T-helper 17 cell (primary cell): ENCODE measurements around the gene ARID4B. TPM values are rescaled to one million over a fixed set of nuclear protein-coding genes. Genes with fewer than 3 reads are reported as not detected.

Experiments
- ATAC-seq: fragments of 150-1000 bp; cut with Tn5 transposase; 2 replicates; pipeline ENCODE4 v1.10.0; 2021; ENCODE audit warnings: mild to moderate bottlenecking, moderate library complexity
- DNase-seq, 3 donors: peaks; one replicate each; pipeline versions ENCODE4 v3.0.0 to v3.0.0-alpha.2; 2020 to 2021
- H3K9me3 ChIP-seq: one replicate; pipeline ENCODE4 v1.7.0; 2013; ENCODE audit warnings: low read length, mild to moderate bottlenecking; ENCODE audit not compliant: control insufficient read depth, poor library complexity, severe bottlenecking
- H3K27ac Mint-ChIP-seq: one replicate; pipeline ENCODE4 v1.8.0; 2022; ENCODE audit warnings: mild to moderate bottlenecking, moderate library complexity, mixed read lengths
- H3K27me3 Mint-ChIP-seq: one replicate; pipeline ENCODE4 v1.8.0; 2022; ENCODE audit warnings: mixed read lengths
- H3K36me3 Mint-ChIP-seq: one replicate; pipeline ENCODE4 v1.8.0; 2022; ENCODE audit warnings: low read depth, mixed read lengths
- H3K4me1 Mint-ChIP-seq: one replicate; pipeline ENCODE4 v1.8.0; 2022; ENCODE audit warnings: mild to moderate bottlenecking, mixed read lengths
- H3K4me3 Mint-ChIP-seq: one replicate; pipeline ENCODE4 v1.8.0; 2022; ENCODE audit warnings: mild to moderate bottlenecking, moderate library complexity, mixed read lengths
- total RNA-seq, 4 donors: library from RNA in 2 of 4; stranded (reverse) in 2 of 4; gene quantifications; one replicate each; pipeline ENCODE4 v1.2.3 and lab custom pipeline; 2022 to 2026

The ARID4B gene
- total RNA-seq, 2 donors from 2014 or later = 163 to 182 TPM

- no peak for DNase-seq
- H3K9me3 ChIP-seq = no peaks in the 10 kb centered on the region
- Mint-ChIP-seq H3K4me1 (peaks cover 18% of the 10 kb centered on the region), H3K27ac (no peak overlapping the region), H3K36me3 (peaks cover 9% of the 10 kb centered on the region), H3K27me3 (no peaks in the 10 kb centered on the region), H3K4me3 (no peak overlapping the region)
- ATAC-seq = no peak
These were observed 15.7 kb upstream of the ARID4B start for GRCh38 chr1:235343726-235344125.

GRCh38 chr1:235342471-235342870 is 14.5 kb upstream of the ARID4B start:
- peaks cover 9% of the 10 kb centered on the region for H3K36me3 Mint-ChIP-seq

GRCh38 chr1:235342039-235342438 is 14.1 kb upstream of the ARID4B start:
- H3K9me3 ChIP-seq = no peaks in the 10 kb centered on the region
- DNase-seq (no peak), ATAC-seq (no peak)
- Mint-ChIP-seq H3K27ac (no peak overlapping the region), H3K36me3 (peaks cover 9% of the 10 kb centered on the region), H3K4me3 (no peak overlapping the region), H3K27me3 (no peaks in the 10 kb centered on the region), H3K4me1 (peaks cover 18% of the 10 kb centered on the region)

More at GRCh38 chr1:235342471-235342870, 14.5 kb upstream of the ARID4B start:
- ATAC-seq (no peak), DNase-seq (no peak)
- no peaks in the 10 kb centered on the region for H3K9me3 ChIP-seq
- peaks cover 18% of the 10 kb centered on the region for H3K4me1 Mint-ChIP-seq
- no peak overlapping the region for H3K27ac Mint-ChIP-seq
- H3K27me3 Mint-ChIP-seq = no peaks in the 10 kb centered on the region
- H3K4me3 Mint-ChIP-seq = no peak overlapping the region

GRCh38 chr1:235341334-235341733 is 13.4 kb upstream of the ARID4B start:
- Mint-ChIP-seq H3K4me3 (no peak overlapping the region), H3K36me3 (peaks cover 9% of the 10 kb centered on the region), H3K27me3 (no peaks in the 10 kb centered on the region), H3K27ac (peak overlapping the region; percentile 16), H3K4me1 (peaks cover 24% of the 10 kb centered on the region)
- ATAC-seq (no peak), DNase-seq (no peak)
- no peaks in the 10 kb centered on the region for H3K9me3 ChIP-seq

- DNase-seq (no peak), ATAC-seq (no peak)
- peaks cover 2% of the 10 kb centered on the region for H3K36me3 Mint-ChIP-seq
- no peaks in the 10 kb centered on the region for H3K27me3 Mint-ChIP-seq
- peaks cover 22% of the 10 kb centered on the region for H3K4me1 Mint-ChIP-seq
- H3K4me3 Mint-ChIP-seq = no peak overlapping the region
- no peak overlapping the region for H3K27ac Mint-ChIP-seq
- H3K9me3 ChIP-seq = no peaks in the 10 kb centered on the region
These were observed 11.8 kb upstream of the ARID4B start for GRCh38 chr1:235339746-235340145.

- no peak for DNase-seq
- Mint-ChIP-seq H3K27ac (peak overlapping the region; percentile 83), H3K4me1 (peaks cover 26% of the 10 kb centered on the region), H3K27me3 (no peaks in the 10 kb centered on the region), H3K36me3 (no peaks in the 10 kb centered on the region), H3K4me3 (peak overlapping the region; percentile 80)
- ATAC-seq = peak; percentile 85
- H3K9me3 ChIP-seq = no peaks in the 10 kb centered on the region
These were observed 8.9 kb upstream of the ARID4B start for GRCh38 chr1:235336903-235337302.

GRCh38 chr1:235331401-235331800 is 3.4 kb upstream of the ARID4B start:
- H3K4me1 Mint-ChIP-seq = peaks cover 29% of the 10 kb centered on the region
- peaks cover 5% of the 10 kb centered on the region for H3K36me3 Mint-ChIP-seq
- H3K4me3 Mint-ChIP-seq = no peak overlapping the region
- H3K27me3 Mint-ChIP-seq = no peaks in the 10 kb centered on the region
- no peaks in the 10 kb centered on the region for H3K9me3 ChIP-seq
- DNase-seq (no peak), ATAC-seq (no peak)
- H3K27ac Mint-ChIP-seq = no peak overlapping the region

GRCh38 chr1:235330918-235331285 is 2.9 kb upstream of the ARID4B start:
- H3K27me3 Mint-ChIP-seq = no peaks in the 10 kb centered on the region
- no peak overlapping the region for H3K27ac Mint-ChIP-seq
- H3K9me3 ChIP-seq = no peaks in the 10 kb centered on the region
- DNase-seq = no peak
- no peak for ATAC-seq
- peaks cover 30% of the 10 kb centered on the region for H3K4me1 Mint-ChIP-seq
- H3K36me3 Mint-ChIP-seq = peaks cover 7% of the 10 kb centered on the region
- H3K4me3 Mint-ChIP-seq = no peak overlapping the region

- ATAC-seq (peak; percentile 17), DNase-seq (peak; percentile 17 to 43 (median 32))
- Mint-ChIP-seq H3K4me1 (peaks cover 29% of the 10 kb centered on the region), H3K36me3 (peaks cover 7% of the 10 kb centered on the region), H3K27me3 (no peaks in the 10 kb centered on the region), H3K4me3 (no peak overlapping the region), H3K27ac (no peak overlapping the region)
- no peaks in the 10 kb centered on the region for H3K9me3 ChIP-seq
These were observed 1.3 kb upstream of the ARID4B start for GRCh38 chr1:235329139-235329902.

- ATAC-seq = peak; percentile 82
- peak; percentile 94 to 98 (median 97) for DNase-seq
- peaks cover 30% of the 10 kb centered on the region for H3K4me1 Mint-ChIP-seq
- no peaks in the 10 kb centered on the region for H3K27me3 Mint-ChIP-seq
- no peaks in the 10 kb centered on the region for H3K9me3 ChIP-seq
- no peak within 1 kb of the TSS for H3K27ac Mint-ChIP-seq
- no peak within 1 kb of the TSS for H3K4me3 Mint-ChIP-seq
- peaks cover 7% of the 10 kb centered on the region for H3K36me3 Mint-ChIP-seq
These were observed 526 bp upstream of the ARID4B start, which contains the start of gene GGPS1 for GRCh38 chr1:235328271-235329138. Gene GGPS1 (plus strand): TSS chr1:235328570. CDS start chr1:235335265, 6,695 bp downstream.

- Mint-ChIP-seq H3K27ac (no peak overlapping the region), H3K4me3 (peak overlapping the region; percentile 99), H3K4me1 (peaks cover 35% of the 10 kb centered on the region), H3K27me3 (no peaks in the 10 kb centered on the region), H3K36me3 (peaks cover 14% of the 10 kb centered on the region)
- ATAC-seq (peak; percentile 24), DNase-seq (peak; percentile 54 to 62 (median 60))
- no peaks in the 10 kb centered on the region for H3K9me3 ChIP-seq
These were observed 1.0 kb downstream of the ARID4B start for GRCh38 chr1:235326719-235327558.

- H3K27me3 Mint-ChIP-seq = no peaks in the 10 kb centered on the region
- peaks cover 14% of the 10 kb centered on the region for H3K36me3 Mint-ChIP-seq
- peak overlapping the region; percentile 99 for H3K4me3 Mint-ChIP-seq
- no peak overlapping the region for H3K27ac Mint-ChIP-seq
- H3K4me1 Mint-ChIP-seq = peaks cover 35% of the 10 kb centered on the region
- DNase-seq = no peak
- ATAC-seq = no peak
- no peaks in the 10 kb centered on the region for H3K9me3 ChIP-seq
These were observed 2.1 kb downstream of the ARID4B start for GRCh38 chr1:235325854-235326253.

- Mint-ChIP-seq H3K36me3 (peaks cover 21% of the 10 kb centered on the region), H3K4me3 (peak overlapping the region; percentile 99), H3K27ac (no peak overlapping the region), H3K27me3 (no peaks in the 10 kb centered on the region), H3K4me1 (peaks cover 42% of the 10 kb centered on the region)
- DNase-seq (no peak), ATAC-seq (no peak)
- no peaks in the 10 kb centered on the region for H3K9me3 ChIP-seq
These were observed 2.8 kb downstream of the ARID4B start for GRCh38 chr1:235325139-235325538.
